ENCODE measurements around the gene RALGAPA1.
"Not testable (repeated sequence)": the region's sequence is repeated elsewhere in the genome, so short reads cannot be mapped to it uniquely, and the experiment has no call there.

Gene RALGAPA1

DNA sequence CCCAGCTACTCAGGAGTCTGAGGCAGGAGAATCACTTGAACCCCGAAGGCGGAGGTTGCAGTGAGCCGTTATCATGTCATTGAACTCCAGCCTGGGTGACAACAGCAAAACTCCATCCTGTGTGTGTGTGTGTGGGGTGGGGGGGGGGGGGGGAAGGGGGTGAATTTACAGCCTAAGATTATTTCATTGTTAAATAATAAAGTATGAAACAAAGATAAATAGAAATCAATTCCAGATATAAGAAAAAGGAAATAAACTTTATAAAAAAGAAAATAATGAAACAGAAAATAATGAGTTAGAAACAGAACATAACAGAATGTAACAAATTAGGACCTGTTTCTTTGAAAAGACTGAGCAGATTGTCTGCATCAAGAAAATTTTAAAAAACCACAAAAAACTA is 191.6 kb downstream of the RALGAPA1 start:
- H3K27ac ChIP-seq (ENCODE audit: insufficient read depth, low read length, poor library complexity, severe bottlenecking): no peak overlapping the region
- H3K36me3 ChIP-seq (ENCODE audit: control insufficient read depth, insufficient read depth, low read length): peaks cover 8% of the 10 kb centered on the region

DNA sequence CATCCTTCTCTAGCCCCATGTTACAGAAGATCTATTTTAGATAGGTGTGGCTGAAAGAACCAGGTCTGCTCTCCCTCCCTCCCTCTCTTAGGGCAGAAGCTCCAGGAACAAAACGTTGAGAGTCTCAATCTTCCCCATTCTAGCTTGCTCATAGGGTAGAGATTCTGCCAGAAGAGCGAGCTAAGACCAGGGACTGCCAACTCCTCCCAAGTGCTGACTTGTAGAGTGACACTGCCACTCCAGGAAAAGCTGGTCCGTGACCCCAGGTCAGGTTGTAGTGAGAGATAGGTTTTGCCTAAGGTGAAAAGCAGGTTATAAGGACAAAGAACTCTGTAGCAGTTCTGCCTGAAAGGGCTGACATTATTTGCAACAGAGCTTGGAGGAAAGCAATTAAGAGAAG is 201.7 kb downstream of the RALGAPA1 start:
- no peak overlapping the region for H3K27ac ChIP-seq (ENCODE audit: insufficient read depth, low read length, poor library complexity, severe bottlenecking)
- no peaks in the 10 kb centered on the region for H3K27me3 ChIP-seq (replicated peaks; ENCODE audit: control insufficient read depth, insufficient read depth, low read length, poor library complexity, severe bottlenecking)
- no peak overlapping the region for H3K4me3 ChIP-seq (ENCODE audit: insufficient read depth, low read depth, low read length, poor library complexity, severe bottlenecking)
- peaks cover 34% of the 10 kb centered on the region for H3K36me3 ChIP-seq (ENCODE audit: control insufficient read depth, insufficient read depth, low read length)
- no peaks in the 10 kb centered on the region for H3K9me3 ChIP-seq (ENCODE audit: control insufficient read depth, low read length)
- H3K4me1 ChIP-seq (ENCODE audit: control insufficient read depth, insufficient read depth, low read length, poor library complexity, severe bottlenecking): no peaks in the 10 kb centered on the region
- DNase-seq: no peak

More for the DNA sequence above, 191.6 kb downstream of the RALGAPA1 start:
- H3K27me3 ChIP-seq (replicated peaks; ENCODE audit: control insufficient read depth, insufficient read depth, low read length, poor library complexity, severe bottlenecking): no peaks in the 10 kb centered on the region
- DNase-seq: no peak
- H3K4me3 ChIP-seq (ENCODE audit: insufficient read depth, low read depth, low read length, poor library complexity, severe bottlenecking): no peak overlapping the region
- H3K4me1 ChIP-seq (ENCODE audit: control insufficient read depth, insufficient read depth, low read length, poor library complexity, severe bottlenecking): no peaks in the 10 kb centered on the region
- no peaks in the 10 kb centered on the region for H3K9me3 ChIP-seq (ENCODE audit: control insufficient read depth, low read length)

DNA sequence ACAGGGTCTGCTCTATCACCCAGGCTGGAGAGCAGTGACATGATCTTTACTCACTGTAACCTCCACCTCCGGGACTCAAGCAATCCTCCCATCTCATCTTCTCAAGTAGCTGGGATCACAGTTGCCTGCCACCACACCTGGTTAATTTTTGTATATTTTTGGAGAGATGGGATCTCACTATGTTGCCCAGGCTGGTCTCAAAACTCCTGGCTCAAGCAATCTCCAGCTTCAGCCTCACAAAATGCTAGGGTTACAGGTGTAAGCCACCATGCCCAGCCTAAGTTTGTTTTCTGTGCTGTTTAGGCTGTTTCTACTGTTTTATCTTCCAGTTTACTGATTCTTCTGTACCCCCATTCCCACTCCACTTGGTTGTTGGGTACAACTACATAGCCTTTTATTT is 208.8 kb downstream of the RALGAPA1 start:
- H3K4me3 ChIP-seq (ENCODE audit: insufficient read depth, low read depth, low read length, poor library complexity, severe bottlenecking): no peak overlapping the region
- H3K9me3 ChIP-seq (ENCODE audit: control insufficient read depth, low read length): no peaks in the 10 kb centered on the region
- peaks cover 27% of the 10 kb centered on the region for H3K36me3 ChIP-seq (ENCODE audit: control insufficient read depth, insufficient read depth, low read length)
- no peaks in the 10 kb centered on the region for H3K4me1 ChIP-seq (ENCODE audit: control insufficient read depth, insufficient read depth, low read length, poor library complexity, severe bottlenecking)
- no peaks in the 10 kb centered on the region for H3K27me3 ChIP-seq (replicated peaks; ENCODE audit: control insufficient read depth, insufficient read depth, low read length, poor library complexity, severe bottlenecking)
- H3K27ac ChIP-seq (ENCODE audit: insufficient read depth, low read length, poor library complexity, severe bottlenecking): no peak overlapping the region
- no peak for DNase-seq

DNA sequence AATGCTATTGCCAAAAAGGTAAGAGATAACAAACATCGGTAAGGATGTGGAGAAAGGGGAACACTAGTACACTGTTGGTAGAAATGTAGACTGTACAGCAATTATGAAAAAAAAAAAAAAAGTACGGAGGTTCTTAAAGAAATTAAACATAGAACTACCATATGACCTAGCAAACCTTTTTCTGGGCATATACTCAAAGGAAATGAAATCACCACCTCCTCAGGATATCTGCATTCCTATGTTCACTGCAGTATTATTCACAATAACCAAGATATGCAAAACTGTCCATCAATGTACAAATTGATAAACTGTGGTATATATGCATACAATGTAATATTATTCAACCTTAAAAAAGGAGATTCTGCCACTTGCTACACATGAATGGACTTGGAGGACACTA is 214.5 kb downstream of the RALGAPA1 start:
- Histone ChIP-seq H3K36me3 (ENCODE audit: control insufficient read depth, insufficient read depth, low read length) (peaks cover 9% of the 10 kb centered on the region), H3K4me3 (ENCODE audit: insufficient read depth, low read depth, low read length, poor library complexity, severe bottlenecking) (no peak overlapping the region), H3K4me1 (ENCODE audit: control insufficient read depth, insufficient read depth, low read length, poor library complexity, severe bottlenecking) (no peaks in the 10 kb centered on the region), H3K9me3 (ENCODE audit: control insufficient read depth, low read length) (no peaks in the 10 kb centered on the region), H3K27ac (ENCODE audit: insufficient read depth, low read length, poor library complexity, severe bottlenecking) (no peak overlapping the region), H3K27me3 (replicated peaks; ENCODE audit: control insufficient read depth, insufficient read depth, low read length, poor library complexity, severe bottlenecking) (no peaks in the 10 kb centered on the region)
- DNase-seq: no peak

DNA sequence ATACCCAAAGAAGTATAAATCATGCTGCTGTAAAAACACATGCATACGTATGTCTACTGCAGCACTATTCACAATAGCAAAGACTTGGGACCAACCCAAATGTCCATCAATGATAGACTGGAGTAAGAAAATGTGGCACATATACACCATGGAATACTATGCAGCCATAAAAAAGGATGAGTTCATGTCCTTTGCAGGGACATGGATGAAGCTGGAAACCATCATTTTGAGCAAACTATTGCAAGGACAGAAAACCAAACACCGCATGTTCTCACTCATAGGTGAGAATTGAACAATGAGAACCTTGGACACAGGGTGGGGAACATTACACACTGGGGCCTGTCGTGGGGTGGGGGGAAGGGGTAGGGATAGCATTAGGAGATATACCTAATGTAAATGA is 221.7 kb downstream of the RALGAPA1 start:
- H3K4me1 ChIP-seq (ENCODE audit: control insufficient read depth, insufficient read depth, low read length, poor library complexity, severe bottlenecking); H3K9me3 ChIP-seq (ENCODE audit: control insufficient read depth, low read length); H3K27me3 ChIP-seq (replicated peaks; ENCODE audit: control insufficient read depth, insufficient read depth, low read length, poor library complexity, severe bottlenecking); H3K27ac ChIP-seq (ENCODE audit: insufficient read depth, low read length, poor library complexity, severe bottlenecking); H3K36me3 ChIP-seq (ENCODE audit: control insufficient read depth, insufficient read depth, low read length); DNase-seq; H3K4me3 ChIP-seq (ENCODE audit: insufficient read depth, low read depth, low read length, poor library complexity, severe bottlenecking): not testable (repeated sequence)

DNA sequence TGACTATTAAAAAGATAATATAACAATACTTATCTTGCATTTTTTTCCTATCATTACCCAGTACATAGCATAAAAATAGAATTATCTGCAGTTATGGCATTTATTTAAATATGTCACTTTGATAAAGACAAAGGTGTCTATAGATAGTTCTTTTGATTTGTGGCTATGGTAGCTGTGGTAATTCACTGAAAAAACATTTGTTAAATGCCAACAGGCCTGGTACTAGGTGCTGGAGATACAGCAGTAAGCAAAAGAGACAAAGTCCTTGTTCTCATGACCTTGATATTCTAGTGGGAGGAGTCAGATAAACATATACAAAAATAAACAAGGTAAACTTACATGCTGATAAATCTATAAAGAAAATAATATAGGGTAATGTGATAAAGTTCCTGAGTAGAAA is 230.5 kb downstream of the RALGAPA1 start:
- no peak for DNase-seq
- no peak overlapping the region for H3K27ac ChIP-seq (ENCODE audit: insufficient read depth, low read length, poor library complexity, severe bottlenecking)
- H3K4me1 ChIP-seq (ENCODE audit: control insufficient read depth, insufficient read depth, low read length, poor library complexity, severe bottlenecking): no peaks in the 10 kb centered on the region
- H3K27me3 ChIP-seq (replicated peaks; ENCODE audit: control insufficient read depth, insufficient read depth, low read length, poor library complexity, severe bottlenecking): no peaks in the 10 kb centered on the region
- H3K4me3 ChIP-seq (ENCODE audit: insufficient read depth, low read depth, low read length, poor library complexity, severe bottlenecking): no peak overlapping the region
- H3K36me3 ChIP-seq (ENCODE audit: control insufficient read depth, insufficient read depth, low read length): peaks cover 4% of the 10 kb centered on the region
- H3K9me3 ChIP-seq (ENCODE audit: control insufficient read depth, low read length): no peaks in the 10 kb centered on the region

DNA sequence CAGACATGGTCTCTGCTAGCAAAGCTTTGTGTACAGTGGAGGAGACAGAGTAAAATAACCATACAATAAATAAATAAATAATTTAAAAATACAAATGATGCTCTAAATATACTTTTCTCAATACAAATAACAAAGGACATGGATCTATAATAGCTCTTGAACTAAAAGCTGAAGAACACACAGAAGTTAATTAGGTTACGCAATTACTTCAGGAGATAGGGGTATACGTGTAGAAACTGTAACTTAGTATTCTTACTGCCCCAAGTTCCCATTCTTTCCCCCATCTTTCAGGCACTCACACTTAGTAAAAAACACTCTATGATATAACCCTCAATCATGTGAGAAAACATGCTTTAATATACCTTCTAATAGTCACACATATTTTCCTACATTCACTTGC is 231.0 kb downstream of the RALGAPA1 start:
- Histone ChIP-seq H3K27me3 (replicated peaks; ENCODE audit: control insufficient read depth, insufficient read depth, low read length, poor library complexity, severe bottlenecking) (no peaks in the 10 kb centered on the region), H3K4me3 (ENCODE audit: insufficient read depth, low read depth, low read length, poor library complexity, severe bottlenecking) (no peak overlapping the region)
- DNase-seq: no peak

DNA sequence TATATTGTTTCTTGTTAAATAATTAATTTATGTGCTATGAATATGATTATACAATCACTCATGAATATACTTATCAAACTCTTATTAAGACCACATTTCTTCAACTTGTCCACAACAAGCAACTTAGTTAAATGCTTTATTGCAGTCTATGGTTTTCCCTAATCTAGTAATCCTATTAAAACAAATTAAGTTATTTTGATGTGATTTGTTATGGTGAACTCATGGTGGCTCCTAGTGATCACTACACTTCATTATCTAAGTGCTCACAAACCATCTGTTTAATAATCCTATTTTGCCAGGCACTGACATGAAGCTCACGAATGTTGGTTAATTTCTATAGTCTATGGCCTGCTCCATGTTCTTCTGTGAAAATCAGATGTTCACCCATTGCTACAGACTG is 232.2 kb downstream of the RALGAPA1 start:
- Histone ChIP-seq H3K36me3 (ENCODE audit: control insufficient read depth, insufficient read depth, low read length) (peaks cover 8% of the 10 kb centered on the region), H3K27ac (ENCODE audit: insufficient read depth, low read length, poor library complexity, severe bottlenecking) (no peak overlapping the region), H3K4me3 (ENCODE audit: insufficient read depth, low read depth, low read length, poor library complexity, severe bottlenecking) (no peak overlapping the region), H3K27me3 (replicated peaks; ENCODE audit: control insufficient read depth, insufficient read depth, low read length, poor library complexity, severe bottlenecking) (no peaks in the 10 kb centered on the region), H3K4me1 (ENCODE audit: control insufficient read depth, insufficient read depth, low read length, poor library complexity, severe bottlenecking) (no peaks in the 10 kb centered on the region), H3K9me3 (ENCODE audit: control insufficient read depth, low read length) (no peaks in the 10 kb centered on the region)
- no peak for DNase-seq

More for the DNA sequence above, 231.0 kb downstream of the RALGAPA1 start:
- Histone ChIP-seq H3K27ac (ENCODE audit: insufficient read depth, low read length, poor library complexity, severe bottlenecking) (no peak overlapping the region), H3K9me3 (ENCODE audit: control insufficient read depth, low read length) (no peaks in the 10 kb centered on the region), H3K4me1 (ENCODE audit: control insufficient read depth, insufficient read depth, low read length, poor library complexity, severe bottlenecking) (no peaks in the 10 kb centered on the region), H3K36me3 (ENCODE audit: control insufficient read depth, insufficient read depth, low read length) (peaks cover 4% of the 10 kb centered on the region)

DNA sequence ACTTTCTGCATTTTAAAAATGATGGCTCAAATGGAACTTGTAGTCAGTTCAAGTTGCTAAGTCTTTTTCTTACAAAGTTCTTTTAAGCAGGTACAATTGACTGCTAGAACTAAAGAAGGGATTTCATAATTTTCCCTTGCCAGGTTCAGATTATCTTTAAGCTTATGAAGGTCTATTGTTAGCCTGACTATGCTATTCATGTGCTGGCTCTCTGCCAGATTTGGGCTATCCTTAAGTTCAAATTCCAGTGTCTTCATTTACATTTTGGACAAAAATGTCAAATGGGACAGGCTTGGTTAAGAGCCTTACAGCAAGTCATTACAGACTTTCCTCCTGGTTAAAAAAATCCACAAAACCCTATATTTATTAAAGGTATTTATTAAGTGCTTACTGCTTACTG is 232.8 kb downstream of the RALGAPA1 start:
- peaks cover 8% of the 10 kb centered on the region for H3K36me3 ChIP-seq (ENCODE audit: control insufficient read depth, insufficient read depth, low read length)
- no peak overlapping the region for H3K27ac ChIP-seq (ENCODE audit: insufficient read depth, low read length, poor library complexity, severe bottlenecking)
- H3K4me1 ChIP-seq (ENCODE audit: control insufficient read depth, insufficient read depth, low read length, poor library complexity, severe bottlenecking): no peaks in the 10 kb centered on the region
- DNase-seq: no peak
- H3K27me3 ChIP-seq (replicated peaks; ENCODE audit: control insufficient read depth, insufficient read depth, low read length, poor library complexity, severe bottlenecking): no peaks in the 10 kb centered on the region
- no peaks in the 10 kb centered on the region for H3K9me3 ChIP-seq (ENCODE audit: control insufficient read depth, low read length)
- H3K4me3 ChIP-seq (ENCODE audit: insufficient read depth, low read depth, low read length, poor library complexity, severe bottlenecking): no peak overlapping the region

DNA sequence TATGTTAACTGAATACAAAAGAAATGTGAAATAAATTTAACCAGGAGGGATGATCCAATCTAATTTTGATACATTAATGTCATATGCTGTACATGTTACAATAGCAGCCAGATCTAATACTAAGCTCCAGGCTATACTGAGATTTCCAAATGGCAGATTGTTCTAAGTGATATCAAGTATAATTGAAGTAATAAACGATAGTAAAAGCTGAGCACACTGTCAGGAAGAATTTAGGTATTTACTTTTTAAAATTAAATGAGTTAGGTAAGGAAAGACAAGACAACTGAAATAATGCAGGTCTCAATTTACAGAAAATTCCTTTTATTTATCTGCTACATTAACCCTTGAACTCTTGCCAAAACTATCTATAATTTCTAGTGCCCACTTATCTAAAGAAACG is 235.2 kb downstream of the RALGAPA1 start:
- no peaks in the 10 kb centered on the region for H3K4me1 ChIP-seq (ENCODE audit: control insufficient read depth, insufficient read depth, low read length, poor library complexity, severe bottlenecking)

DNA sequence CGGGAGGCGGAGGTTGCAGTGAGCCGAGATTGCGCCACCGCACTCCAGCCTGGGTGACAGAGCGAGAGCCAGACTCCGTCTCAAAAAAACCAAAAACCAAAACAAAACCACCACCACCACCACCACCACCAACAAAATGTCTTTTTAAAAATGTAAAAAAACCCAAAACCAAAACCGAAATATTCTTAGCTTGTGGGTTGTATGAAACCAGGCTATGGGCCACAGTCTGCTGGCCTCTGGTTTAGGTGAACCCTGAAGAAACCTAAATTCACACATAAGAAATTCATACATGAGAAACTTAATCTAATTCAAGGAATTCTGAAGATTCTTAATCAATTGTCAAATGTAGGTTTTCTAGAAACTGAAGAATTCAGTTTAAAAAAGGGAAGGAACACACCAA is 237.5 kb downstream of the RALGAPA1 start:
- H3K27me3 ChIP-seq (replicated peaks; ENCODE audit: control insufficient read depth, insufficient read depth, low read length, poor library complexity, severe bottlenecking): no peaks in the 10 kb centered on the region
- DNase-seq: no peak
- H3K4me1 ChIP-seq (ENCODE audit: control insufficient read depth, insufficient read depth, low read length, poor library complexity, severe bottlenecking): no peaks in the 10 kb centered on the region
- H3K27ac ChIP-seq (ENCODE audit: insufficient read depth, low read length, poor library complexity, severe bottlenecking): no peak overlapping the region
- peaks cover 8% of the 10 kb centered on the region for H3K36me3 ChIP-seq (ENCODE audit: control insufficient read depth, insufficient read depth, low read length)
- H3K4me3 ChIP-seq (ENCODE audit: insufficient read depth, low read depth, low read length, poor library complexity, severe bottlenecking): no peak overlapping the region
- H3K9me3 ChIP-seq (ENCODE audit: control insufficient read depth, low read length): no peaks in the 10 kb centered on the region

More for the DNA sequence above, 235.2 kb downstream of the RALGAPA1 start:
- no peak overlapping the region for H3K27ac ChIP-seq (ENCODE audit: insufficient read depth, low read length, poor library complexity, severe bottlenecking)
- H3K27me3 ChIP-seq (replicated peaks; ENCODE audit: control insufficient read depth, insufficient read depth, low read length, poor library complexity, severe bottlenecking): no peaks in the 10 kb centered on the region
- DNase-seq: no peak
- peaks cover 8% of the 10 kb centered on the region for H3K36me3 ChIP-seq (ENCODE audit: control insufficient read depth, insufficient read depth, low read length)
- no peak overlapping the region for H3K4me3 ChIP-seq (ENCODE audit: insufficient read depth, low read depth, low read length, poor library complexity, severe bottlenecking)
- no peaks in the 10 kb centered on the region for H3K9me3 ChIP-seq (ENCODE audit: control insufficient read depth, low read length)

Measured in effector memory CD4-positive, alpha-beta T cell (primary cell).